CD14-positive monocyte (primary cell): ENCODE data around the gene PLXNA1. TPM values are rescaled to one million over a fixed set of nuclear protein-coding genes. Genes with fewer than 3 reads are reported as not detected.

Experiments
- DNase-seq, 3 donors: peaks; one replicate each; pipeline ENCODE4 v3.0.0-alpha.2; 2011 to 2022
- H2AFZ ChIP-seq: 2 replicates; pipeline ENCODE4 v1.6.0; 2012; ENCODE audit warnings: mild to moderate bottlenecking, low read depth, low read length, inconsistent platforms; ENCODE audit not compliant: insufficient read depth, poor library complexity, severe bottlenecking
- H3K27ac ChIP-seq, 2 donors: 1 replicate in 1 of 2; 2 replicates in 1 of 2; pipeline ENCODE4 v1.5.1; 2012 to 2013; ENCODE audit warnings: low read length in 2 of 2, control low read depth in 1 of 2, inconsistent platforms in 1 of 2, low read depth in 1 of 2, mild to moderate bottlenecking in 1 of 2
- H3K27me3 ChIP-seq, 2 donors: one replicate each; pipeline versions ENCODE4 v1.6.0 to v1.6.1; 2011 to 2013; ENCODE audit warnings: low read length in 2 of 2; ENCODE audit not compliant: control insufficient read depth in 2 of 2, insufficient read depth in 2 of 2
- H3K36me3 ChIP-seq, 2 donors: replicated peaks in 1 of 2; 1 replicate in 1 of 2; 2 replicates in 1 of 2; pipeline versions ENCODE4 v1.5.1 to v1.6.1; 2012 to 2013; ENCODE audit warnings: low read length in 2 of 2, control low read depth in 1 of 2, inconsistent platforms in 1 of 2, mild to moderate bottlenecking in 1 of 2; ENCODE audit not compliant: insufficient read depth in 2 of 2, control insufficient read depth in 1 of 2
- H3K4me1 ChIP-seq, 2 donors: 1 replicate in 1 of 2; 2 replicates in 1 of 2; pipeline versions ENCODE4 v1.5.1 to v1.6.1; 2012 to 2013; ENCODE audit warnings: low read length in 2 of 2, control low read depth in 1 of 2, inconsistent platforms in 1 of 2, mild to moderate bottlenecking in 1 of 2, moderate library complexity in 1 of 2; ENCODE audit not compliant: insufficient read depth in 2 of 2, control insufficient read depth in 1 of 2
- H3K4me2 ChIP-seq: replicated peaks from 2 replicates; pipeline ENCODE3; 2012; ENCODE audit warnings: low read length, moderate library complexity, mild to moderate bottlenecking; ENCODE audit not compliant: poor library complexity, severe bottlenecking; ENCODE audit errors: extremely low read depth
- H3K4me3 ChIP-seq, 3 experiments: fragments of 200-600 bp in 1 of 3; sonication (generic) in 1 of 3; replicated peaks in 1 of 3; 1 replicate in 2 of 3; 2 replicates in 1 of 3; pipeline ENCODE4 v1.5.1; 2011 to 2013; ENCODE audit warnings: low read length in 3 of 3, mild to moderate bottlenecking in 3 of 3, control low read depth in 2 of 3, low read depth in 2 of 3, inconsistent platforms in 1 of 3, moderate library complexity in 1 of 3
- H3K79me2 ChIP-seq: 2 replicates; pipeline ENCODE4 v1.6.0; 2012; ENCODE audit warnings: mild to moderate bottlenecking, control low read depth, inconsistent platforms, low read length, moderate library complexity; ENCODE audit not compliant: insufficient read depth
- H3K9ac ChIP-seq: 2 replicates; pipeline ENCODE4 v1.6.0; 2017; ENCODE audit warnings: low read length, mild to moderate bottlenecking; ENCODE audit not compliant: insufficient read depth, poor library complexity, severe bottlenecking
- H3K9me3 ChIP-seq, 2 donors: replicated peaks in 1 of 2; 1 replicate in 1 of 2; 2 replicates in 1 of 2; pipeline versions ENCODE4 v1.5.1 to v1.6.1; 2012 to 2013; ENCODE audit warnings: low read length in 2 of 2, control low read depth in 1 of 2; ENCODE audit not compliant: control insufficient read depth in 1 of 2, insufficient read depth in 1 of 2
- H4K20me1 ChIP-seq: 2 replicates; pipeline ENCODE4 v1.6.0; 2012; ENCODE audit warnings: mild to moderate bottlenecking, low read length, control low read depth, moderate library complexity; ENCODE audit not compliant: insufficient read depth
- H3K27ac Mint-ChIP-seq, 7 donors: one replicate each; pipeline ENCODE4 v1.8.0; 2020; ENCODE audit warnings: mild to moderate bottlenecking in 7 of 7, mixed read lengths in 7 of 7, moderate library complexity in 6 of 7, inconsistent platforms in 2 of 7
- H3K27me3 Mint-ChIP-seq, 3 donors: one replicate each; pipeline ENCODE4 v1.8.0; 2021 to 2022; ENCODE audit warnings: low read depth in 3 of 3, mild to moderate bottlenecking in 3 of 3, mixed read lengths in 3 of 3, moderate library complexity in 3 of 3, inconsistent platforms in 1 of 3
- H3K36me3 Mint-ChIP-seq, 2 donors: one replicate each; pipeline ENCODE4 v1.8.0; 2020; ENCODE audit warnings: mixed read lengths in 2 of 2, inconsistent platforms in 1 of 2, mild to moderate bottlenecking in 1 of 2
- H3K4me1 Mint-ChIP-seq: one replicate; pipeline ENCODE4 v1.8.0; 2020; ENCODE audit warnings: mild to moderate bottlenecking, mixed read lengths
- H3K4me3 Mint-ChIP-seq, 2 donors: one replicate each; pipeline ENCODE4 v1.8.0; 2020; ENCODE audit warnings: mild to moderate bottlenecking in 2 of 2, mixed read lengths in 2 of 2, moderate library complexity in 1 of 2
- H3K9me3 Mint-ChIP-seq, 7 donors: one replicate each; pipeline ENCODE4 v1.8.0; 2020 to 2022; ENCODE audit warnings: mixed read lengths in 7 of 7, mild to moderate bottlenecking in 6 of 7, moderate library complexity in 6 of 7, inconsistent platforms in 2 of 7
- WGBS: methylation state at CpG from one replicate; pipeline ENCODE4 v1.1.5; 2013; ENCODE audit warnings: missing lambda C conversion rate; ENCODE audit not compliant: insufficient coverage; 5-methylcytosine and 5-hydroxymethylcytosine counted together
- intact Hi-C, 2 donors: fragments of 100-400 bp; cut with micrococcal nuclease; formaldehyde crosslinking; loops; one replicate each; pipeline versions ENCODE4 v1.15.0 to v1.15.1; 2023
- polyA plus RNA-seq, 3 donors: library from polyadenylated mRNA; depleted of rRNA in 1 of 3; unstranded in 2 of 3; stranded (reverse) in 1 of 3; fragments of 300-500 nt in 2 of 3; fragments of >200 nt in 1 of 3; fragmentation: Illumina TruSeq in 2 of 3; gene quantifications; 1 replicate in 2 of 3; 2 replicates in 1 of 3; pipeline ENCODE4 v1.2.3, GENCODE V29; 2012 to 2021
- TF ChIP-seq, protein P1 (sequence below): fragments of 200-600 bp; IDR thresholded peaks from one replicate; pipeline ENCODE4 v1.8.0; 2022; ENCODE audit warnings: antibody characterized with exemption, mild to moderate bottlenecking

Gene PLXNA1
- polyA plus RNA-seq, 3 donors = 2.7 TPM; not detected in 2

DNA sequence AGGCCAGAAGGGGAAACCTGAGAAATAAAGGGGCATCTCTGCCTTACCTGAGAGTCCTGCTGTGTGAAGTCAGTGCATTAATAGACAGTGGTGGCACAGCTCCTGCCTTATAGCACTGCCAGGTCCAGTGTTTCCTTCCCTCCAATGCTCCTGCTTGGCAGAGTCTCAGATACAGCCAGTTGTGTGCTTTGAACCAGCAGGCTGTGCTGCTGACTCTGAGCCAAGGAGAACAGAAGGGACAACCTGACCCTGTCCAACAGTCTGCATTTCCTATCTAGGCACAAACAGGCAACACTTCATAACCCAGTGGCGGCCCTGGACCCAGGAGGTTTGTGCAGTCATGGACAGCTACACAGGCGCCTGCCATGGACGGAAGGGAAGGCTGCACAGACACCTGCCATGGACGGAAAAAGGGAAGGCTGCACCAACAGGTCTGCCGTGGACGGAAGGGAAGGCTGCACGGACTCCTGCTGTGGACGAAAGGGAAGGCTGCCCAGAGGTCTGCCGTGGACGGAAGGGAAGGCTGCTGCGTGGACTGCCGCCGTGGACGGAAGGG is 33.9 kb upstream of the PLXNA1 start:
- TF ChIP-seq, protein P1, sequence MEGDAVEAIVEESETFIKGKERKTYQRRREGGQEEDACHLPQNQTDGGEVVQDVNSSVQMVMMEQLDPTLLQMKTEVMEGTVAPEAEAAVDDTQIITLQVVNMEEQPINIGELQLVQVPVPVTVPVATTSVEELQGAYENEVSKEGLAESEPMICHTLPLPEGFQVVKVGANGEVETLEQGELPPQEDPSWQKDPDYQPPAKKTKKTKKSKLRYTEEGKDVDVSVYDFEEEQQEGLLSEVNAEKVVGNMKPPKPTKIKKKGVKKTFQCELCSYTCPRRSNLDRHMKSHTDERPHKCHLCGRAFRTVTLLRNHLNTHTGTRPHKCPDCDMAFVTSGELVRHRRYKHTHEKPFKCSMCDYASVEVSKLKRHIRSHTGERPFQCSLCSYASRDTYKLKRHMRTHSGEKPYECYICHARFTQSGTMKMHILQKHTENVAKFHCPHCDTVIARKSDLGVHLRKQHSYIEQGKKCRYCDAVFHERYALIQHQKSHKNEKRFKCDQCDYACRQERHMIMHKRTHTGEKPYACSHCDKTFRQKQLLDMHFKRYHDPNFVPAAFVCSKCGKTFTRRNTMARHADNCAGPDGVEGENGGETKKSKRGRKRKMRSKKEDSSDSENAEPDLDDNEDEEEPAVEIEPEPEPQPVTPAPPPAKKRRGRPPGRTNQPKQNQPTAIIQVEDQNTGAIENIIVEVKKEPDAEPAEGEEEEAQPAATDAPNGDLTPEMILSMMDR = no peak
- H4K20me1 ChIP-seq = no peaks in the 10 kb centered on the region
- Mint-ChIP-seq H3K9me3 (peaks cover 0 to 3% (median 0%) of the 10 kb centered on the region in 7 donors), H3K27me3 (peaks cover 13 to 48% (median 46%) of the 10 kb centered on the region in 3 donors), H3K36me3 (no peaks in the 10 kb centered on the region), H3K27ac (peak overlapping the region in 1 of 7 donors; percentile 43), H3K4me1 (peaks cover 12% of the 10 kb centered on the region), H3K4me3 (peak overlapping the region in 1 of 2 donors; percentile 61)
- no peak for DNase-seq
- no peaks in the 10 kb centered on the region for H3K9me3 ChIP-seq
- H2AFZ ChIP-seq = no peak overlapping the region
- peaks cover 0 to 21% of the 10 kb centered on the region in 2 donors for H3K27me3 ChIP-seq
- peaks cover 7 to 15% of the 10 kb centered on the region in 2 donors for H3K4me1 ChIP-seq
- intact Hi-C loops = no loop called here
- WGBS = 97% methylated on average over 14 of the region's 14 CpGs
- H3K27ac ChIP-seq = no peak overlapping the region
- no peaks in the 10 kb centered on the region for H3K36me3 ChIP-seq
- H3K9ac ChIP-seq = no peak overlapping the region
- no peaks in the 10 kb centered on the region for H3K79me2 ChIP-seq
- H3K4me2 ChIP-seq = no peak overlapping the region
- H3K4me3 ChIP-seq = no peak overlapping the region

DNA sequence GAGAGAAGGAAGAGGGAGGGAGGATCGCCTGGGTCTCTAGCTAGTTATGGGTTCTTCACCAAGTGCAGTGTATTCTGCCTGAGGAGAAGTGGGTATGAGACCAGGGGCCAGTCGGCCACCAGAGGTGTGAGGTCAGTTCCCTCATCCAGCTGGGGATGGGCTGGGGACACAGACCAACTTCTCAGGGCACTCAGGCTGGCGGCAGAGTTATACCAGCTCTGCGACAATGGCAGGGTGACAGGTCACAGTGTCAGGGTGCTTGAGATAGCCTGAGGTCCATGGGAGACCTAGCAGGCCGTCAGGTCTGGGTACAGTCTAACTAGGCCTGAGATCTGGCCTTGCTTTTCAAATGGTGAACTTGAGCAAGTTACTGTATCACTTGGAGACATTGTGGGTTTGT is 31.4 kb upstream of the PLXNA1 start:
- H3K4me2 ChIP-seq = no peak overlapping the region
- peaks cover 7 to 15% of the 10 kb centered on the region in 2 donors for H3K4me1 ChIP-seq
- 94% methylated on average over 5 of the region's 5 CpGs for WGBS

More for the DNA sequence above, 31.4 kb upstream of the PLXNA1 start:
- no peak for DNase-seq
- H3K27me3 Mint-ChIP-seq = peaks cover 11 to 37% (median 28%) of the 10 kb centered on the region in 3 donors
- no peak overlapping the region for H2AFZ ChIP-seq
- no peaks in the 10 kb centered on the region for H4K20me1 ChIP-seq
- H3K36me3 ChIP-seq = no peaks in the 10 kb centered on the region
- no peaks in the 10 kb centered on the region for H3K36me3 Mint-ChIP-seq
- no peak overlapping the region for H3K9ac ChIP-seq
- H3K9me3 Mint-ChIP-seq = no peaks in the 10 kb centered on the region
- peaks cover 12% of the 10 kb centered on the region for H3K4me1 Mint-ChIP-seq
- no peak overlapping the region for H3K27ac ChIP-seq
- intact Hi-C loops = no loop called here
- H3K27ac Mint-ChIP-seq = no peak overlapping the region
- H3K27me3 ChIP-seq = peaks cover 0 to 7% of the 10 kb centered on the region in 2 donors
- H3K4me3 ChIP-seq = no peak overlapping the region
- H3K79me2 ChIP-seq = no peaks in the 10 kb centered on the region
- TF ChIP-seq, protein P1 = no peak
- H3K9me3 ChIP-seq = no peaks in the 10 kb centered on the region
- no peak overlapping the region for H3K4me3 Mint-ChIP-seq
